GM21723 (cell line): Measurements from ENCODE around the gene TGM2.

Experiments used
- ATAC-seq: cut with Tn5 transposase; IDR thresholded peaks from one replicate; pipeline ENCODE4 v1.9.1; 2021; ENCODE audit warnings: mild to moderate bottlenecking, moderate library complexity; ENCODE audit not compliant: unreplicated experiment

Gene TGM2

DNA sequence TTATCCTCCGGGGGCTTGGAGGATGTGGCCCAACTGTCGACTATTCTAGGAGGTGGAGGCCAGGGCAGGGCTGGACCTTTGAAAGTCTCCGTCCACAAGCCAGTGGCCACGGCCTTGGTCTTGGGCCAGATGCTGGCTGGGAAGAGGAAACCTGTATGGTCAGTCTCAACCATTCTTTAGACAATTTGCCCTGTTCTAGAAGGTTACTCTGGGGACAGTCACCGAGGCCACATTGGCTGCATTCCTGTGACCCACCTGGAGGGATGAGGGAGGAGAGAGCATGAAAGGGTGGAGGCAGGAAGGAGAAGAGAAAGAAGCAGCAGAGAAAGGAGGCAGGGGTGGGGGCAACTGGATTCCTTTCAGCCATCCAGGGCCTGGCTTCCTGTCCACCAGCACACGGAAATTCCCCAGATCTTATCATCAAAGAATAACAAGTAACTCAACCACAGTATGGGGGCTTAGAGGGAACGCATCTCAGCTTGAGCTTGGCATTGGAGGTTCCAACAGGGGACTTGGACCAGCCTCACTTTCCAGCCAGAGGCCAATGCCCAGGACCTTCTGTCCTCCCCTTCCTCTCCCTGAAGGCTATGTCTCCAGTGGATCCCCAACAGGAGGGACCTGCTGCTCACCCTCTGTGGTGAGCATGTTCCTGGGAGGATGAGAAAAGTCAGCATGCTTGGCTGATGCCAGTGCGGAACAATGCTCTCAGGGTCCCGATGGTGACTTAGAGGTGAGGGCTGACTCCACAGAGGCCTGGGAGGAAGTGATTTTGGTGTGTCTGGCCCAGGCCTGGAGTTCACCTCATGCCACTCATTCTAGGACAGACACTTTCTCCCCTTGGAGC lies 30.4 kb downstream of the TGM2 start:
- no peak for ATAC-seq

DNA sequence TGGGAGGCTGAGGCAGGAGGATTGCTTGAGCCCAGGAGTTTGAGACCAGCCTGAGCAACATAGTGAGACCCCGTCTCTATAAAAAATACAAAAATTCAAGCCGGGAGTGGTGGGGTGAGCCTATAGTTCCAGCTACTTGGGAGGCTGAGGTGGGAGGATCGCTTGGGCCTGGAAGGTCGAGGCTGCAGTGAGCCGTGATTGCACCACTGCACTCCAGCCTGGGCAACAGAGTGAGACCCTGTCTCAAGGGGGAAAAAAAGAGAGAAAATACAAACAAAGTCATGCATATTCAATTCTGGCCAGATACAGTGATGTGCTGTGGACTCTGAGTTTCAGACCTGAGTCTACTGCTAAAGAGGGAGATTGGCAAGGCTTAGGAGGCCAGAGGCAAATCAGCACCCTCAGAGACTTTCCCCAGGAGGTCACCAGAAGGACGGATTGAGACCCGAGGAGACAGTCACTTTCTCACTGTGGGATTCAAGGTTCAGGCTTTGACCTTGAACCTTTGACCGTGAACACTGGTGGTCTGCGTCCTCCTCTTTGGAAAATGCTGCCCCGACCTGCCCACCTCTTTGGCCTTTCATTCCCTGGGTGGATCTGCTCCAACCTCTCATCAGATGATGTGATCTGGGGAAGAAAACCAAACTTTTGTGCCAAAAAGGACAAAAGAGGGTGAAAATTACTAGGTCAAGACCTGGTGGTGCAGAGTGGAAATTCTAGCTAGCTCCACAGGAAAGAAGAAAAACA lies 31.2 kb downstream of the TGM2 start:
- no peak for ATAC-seq

DNA sequence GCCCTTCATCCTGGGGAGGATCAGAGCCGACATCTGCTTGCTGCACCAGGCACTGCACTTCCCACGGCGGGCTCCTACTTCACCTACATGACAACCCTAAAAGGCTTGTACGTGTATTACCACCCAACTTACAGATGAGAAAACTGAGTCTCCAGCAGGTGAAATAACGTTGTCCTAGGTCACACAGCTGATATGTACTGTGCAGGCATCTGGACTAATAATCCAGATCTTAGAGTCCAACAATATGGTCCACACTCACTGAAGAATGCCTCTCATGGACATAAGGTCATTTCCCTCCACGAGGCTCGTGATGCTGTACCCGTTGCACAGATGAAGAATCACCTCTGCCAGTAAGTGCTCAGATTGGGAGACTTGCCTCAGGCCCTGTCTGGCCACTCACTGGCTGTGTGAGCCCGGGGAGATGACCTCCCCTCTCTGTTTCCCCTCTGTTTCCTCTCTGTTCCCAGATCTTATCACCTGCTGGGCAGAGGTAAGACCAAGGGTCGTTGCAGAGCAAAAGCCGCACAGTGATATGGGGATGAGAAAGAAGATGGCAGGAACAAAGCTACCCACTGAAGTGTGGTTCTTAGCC lies 32.1 kb downstream of the TGM2 start:
- ATAC-seq = no peak

DNA sequence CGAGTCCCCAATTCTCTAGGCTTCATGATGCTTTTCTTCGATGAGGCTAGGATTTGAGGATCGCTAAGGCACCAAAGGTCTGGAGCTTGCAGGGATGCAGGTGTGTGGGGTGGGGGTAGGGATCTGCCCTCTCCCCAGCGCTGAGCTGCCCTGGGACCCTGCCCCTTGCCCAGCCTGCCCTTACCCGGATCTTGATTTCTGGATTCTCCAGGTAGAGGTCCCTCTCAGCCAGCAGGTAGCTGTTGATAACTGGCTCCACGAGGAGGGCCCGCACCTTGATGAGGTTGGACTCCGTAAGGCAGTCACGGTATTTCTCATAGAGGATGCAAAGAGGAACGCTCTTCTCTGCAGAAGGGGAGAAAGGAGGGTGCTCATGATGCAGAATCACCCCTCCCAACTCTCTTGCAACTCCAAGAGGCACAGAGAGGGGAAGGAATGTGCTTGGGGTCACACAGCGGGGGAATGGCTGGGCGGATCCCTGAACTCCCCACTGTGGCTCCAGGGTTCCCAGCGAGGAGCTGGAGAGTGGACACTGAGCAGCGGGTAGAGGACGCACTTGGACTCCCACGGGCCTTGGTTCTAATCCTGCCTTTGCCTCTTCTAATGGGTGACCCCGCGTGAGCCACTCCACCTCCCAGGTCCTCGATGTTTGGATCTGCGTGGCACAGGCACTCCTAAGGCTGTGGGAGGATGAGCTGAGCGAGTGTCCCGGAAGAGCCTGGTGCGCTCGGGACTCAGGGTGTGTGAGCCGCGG lies 32.7 kb downstream of the TGM2 start:
- ATAC-seq = no peak

DNA sequence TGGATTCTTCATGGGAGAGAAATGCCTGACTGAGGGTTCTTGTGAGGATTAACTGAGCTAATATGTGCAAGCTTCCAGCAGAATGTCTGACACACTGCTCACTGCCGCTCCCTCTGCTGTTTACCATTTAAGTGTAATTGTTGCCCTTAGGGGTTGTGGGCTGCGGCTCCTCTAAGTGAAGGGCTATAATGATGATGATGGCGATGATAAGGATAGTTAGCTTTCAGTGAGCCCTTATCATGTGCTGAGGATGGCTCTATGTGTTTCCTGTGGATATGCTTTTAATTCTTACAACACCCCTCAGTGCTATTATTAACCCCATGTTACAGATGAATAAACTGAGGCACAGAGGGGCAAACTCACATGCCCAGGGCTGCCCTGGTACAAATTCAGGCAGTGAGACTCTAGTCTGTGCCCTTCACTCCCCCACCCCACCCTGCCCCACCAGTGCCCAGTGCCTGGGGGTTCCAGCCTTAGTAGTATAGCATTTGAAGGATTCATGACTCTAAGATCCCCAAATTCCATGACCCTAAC lies 33.4 kb downstream of the TGM2 start:
- no peak for ATAC-seq

DNA sequence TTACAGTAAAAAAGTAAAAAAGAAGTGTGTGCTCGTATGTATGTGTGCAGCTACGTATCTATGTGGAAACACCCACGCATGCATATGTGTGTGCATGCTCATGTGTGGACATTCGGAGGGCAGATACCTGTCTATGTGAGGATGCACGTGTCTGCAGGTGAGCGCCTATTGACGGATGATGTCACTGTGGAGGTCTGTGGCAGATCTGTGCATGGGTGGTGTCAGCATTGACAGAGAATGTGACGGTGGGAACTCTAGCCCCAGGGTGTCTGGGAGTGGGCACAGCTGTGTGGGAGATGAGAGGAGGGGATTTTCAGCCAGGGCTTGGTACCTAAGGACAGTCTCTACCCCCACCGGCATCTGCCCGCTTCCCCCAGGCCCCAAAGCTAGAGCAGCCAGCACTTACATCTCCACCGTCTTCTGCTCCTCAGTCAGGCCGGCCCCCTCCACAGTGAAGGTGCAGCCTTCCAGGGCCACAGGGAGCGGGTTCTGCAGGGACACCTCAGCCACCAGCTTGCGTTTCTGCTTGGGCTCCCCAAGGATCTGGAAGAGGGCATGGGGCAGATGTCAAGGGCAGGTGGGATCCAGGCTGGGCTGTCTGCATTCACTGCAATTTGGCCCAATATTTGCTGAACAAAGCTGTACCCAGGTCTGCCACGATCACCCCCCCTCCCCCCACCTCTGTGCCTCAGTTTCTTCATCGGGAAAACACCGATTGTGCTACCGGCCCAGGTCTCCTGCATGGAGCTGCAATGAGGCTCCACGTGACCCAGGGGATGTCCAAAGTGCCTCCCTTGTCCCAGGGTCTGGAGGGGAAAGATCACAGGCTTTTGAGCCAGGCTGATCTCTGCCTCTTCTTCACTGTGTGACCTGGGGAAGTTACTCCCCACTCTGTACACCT lies 34.1 kb downstream of the TGM2 start:
- no peak for ATAC-seq

DNA sequence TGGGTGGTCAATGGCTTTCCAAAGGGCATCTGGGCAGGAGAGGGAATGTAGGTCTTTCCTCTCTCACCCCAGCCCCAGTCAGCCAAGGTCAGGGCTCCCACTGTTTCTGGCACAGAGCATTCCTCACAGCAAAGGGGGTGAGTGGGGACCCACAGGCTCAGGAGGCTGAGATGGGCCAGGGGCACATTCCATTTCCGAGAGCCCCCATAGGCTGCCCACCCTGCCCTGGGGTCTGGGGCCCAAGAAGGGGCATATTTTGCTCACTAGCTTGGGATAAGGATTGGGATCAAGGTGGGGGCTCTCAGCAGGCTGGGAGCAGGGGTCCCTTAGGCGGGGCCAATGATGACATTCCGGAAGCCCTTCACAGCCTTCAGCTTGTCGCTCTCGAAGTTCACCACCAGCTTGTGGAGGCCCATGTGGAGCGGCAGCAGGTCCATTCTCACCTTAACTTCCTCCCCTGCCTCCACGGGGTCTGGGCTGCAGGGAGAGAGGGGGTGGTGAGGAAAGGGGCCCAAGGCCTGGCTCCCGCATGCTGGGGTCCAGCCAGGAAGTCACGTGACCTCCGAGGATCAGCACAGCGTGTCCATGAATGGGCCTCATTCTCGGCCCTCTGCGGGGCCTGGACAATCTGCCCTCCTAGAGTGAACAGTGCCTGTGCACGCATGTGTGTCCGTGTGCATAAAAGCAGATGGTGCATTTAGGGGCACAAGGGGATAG lies 35.0 kb downstream of the TGM2 start:
- ATAC-seq = no peak

DNA sequence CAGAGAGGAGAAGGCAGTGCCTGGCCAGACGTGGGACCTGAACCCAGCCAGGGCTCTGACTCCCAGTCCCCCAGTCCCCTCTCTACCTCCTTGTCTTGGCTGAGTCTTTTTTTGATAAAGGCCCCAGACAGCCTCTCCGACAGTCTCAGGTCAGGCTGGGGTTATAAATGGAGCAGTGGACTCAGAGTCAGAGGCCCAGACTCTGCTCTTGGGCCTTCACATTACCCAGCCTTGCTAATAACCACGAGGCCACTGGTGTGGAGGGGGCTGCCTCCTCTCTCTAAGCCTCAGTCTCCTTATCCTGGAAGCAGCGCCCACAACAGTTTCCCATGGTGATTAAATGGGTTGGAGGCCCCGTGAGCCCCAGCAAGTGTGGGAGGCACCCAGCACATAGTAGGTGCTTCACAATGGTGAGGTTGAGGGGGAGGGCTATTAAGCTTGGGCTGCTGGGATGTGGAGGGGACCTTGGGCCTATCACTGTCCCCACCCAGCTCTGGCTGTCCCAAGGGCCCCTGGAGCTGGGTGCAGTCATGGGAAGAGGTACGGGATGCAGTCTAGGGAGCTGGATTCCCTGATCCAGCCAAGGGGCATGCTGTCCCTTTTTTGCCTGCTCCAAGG lies 35.7 kb downstream of the TGM2 start:
- no peak for ATAC-seq

DNA sequence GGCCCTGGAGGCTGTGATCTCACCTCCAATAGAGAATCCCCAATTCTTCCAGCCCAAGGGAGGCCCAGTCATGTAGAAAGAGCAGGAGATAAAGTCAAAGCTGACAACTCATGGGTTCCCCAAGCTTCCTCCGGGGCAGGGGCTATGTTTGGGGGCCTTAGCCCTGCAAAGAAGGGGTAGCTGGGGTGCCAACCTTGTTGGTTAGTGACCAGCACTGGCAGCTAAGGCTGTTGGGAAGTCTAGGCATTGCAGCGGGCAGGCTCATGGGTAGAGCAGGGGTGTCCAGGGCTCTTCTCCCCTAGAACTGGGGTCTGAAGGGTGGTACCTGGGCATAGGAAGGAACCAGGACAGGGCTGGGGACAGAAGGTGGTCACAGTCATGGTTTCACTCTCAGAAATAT lies 36.4 kb downstream of the TGM2 start:
- ATAC-seq = no peak

DNA sequence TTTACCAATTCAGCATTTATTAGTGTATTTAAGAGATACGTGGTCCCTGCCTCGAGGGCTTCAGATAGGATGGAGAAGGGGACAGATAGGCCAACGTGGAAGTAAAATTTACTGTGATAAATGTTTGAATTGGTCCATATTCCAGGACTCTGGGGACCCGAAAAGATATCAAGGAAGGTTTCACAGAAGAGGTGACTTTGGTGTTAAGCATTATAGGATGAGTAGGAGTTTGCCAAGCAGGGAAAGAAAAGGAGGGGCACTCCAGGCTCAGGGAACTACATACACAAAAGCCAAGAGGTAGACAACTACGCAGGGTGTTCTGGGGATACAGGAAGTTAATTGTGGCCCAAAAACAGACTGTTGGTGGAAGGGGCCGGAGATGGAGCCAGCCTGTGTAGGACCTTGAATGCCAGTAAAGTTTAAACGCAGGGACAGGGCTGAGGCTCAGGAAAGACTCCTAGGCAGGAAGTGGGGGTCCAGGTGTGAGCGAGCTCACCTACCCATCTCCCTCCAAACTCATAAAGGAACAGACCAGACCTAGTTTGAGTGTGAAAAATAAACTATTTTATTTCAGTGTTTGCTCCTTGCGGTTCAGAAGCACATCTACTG lies 37.0 kb downstream of the TGM2 start:
- no peak for ATAC-seq

DNA sequence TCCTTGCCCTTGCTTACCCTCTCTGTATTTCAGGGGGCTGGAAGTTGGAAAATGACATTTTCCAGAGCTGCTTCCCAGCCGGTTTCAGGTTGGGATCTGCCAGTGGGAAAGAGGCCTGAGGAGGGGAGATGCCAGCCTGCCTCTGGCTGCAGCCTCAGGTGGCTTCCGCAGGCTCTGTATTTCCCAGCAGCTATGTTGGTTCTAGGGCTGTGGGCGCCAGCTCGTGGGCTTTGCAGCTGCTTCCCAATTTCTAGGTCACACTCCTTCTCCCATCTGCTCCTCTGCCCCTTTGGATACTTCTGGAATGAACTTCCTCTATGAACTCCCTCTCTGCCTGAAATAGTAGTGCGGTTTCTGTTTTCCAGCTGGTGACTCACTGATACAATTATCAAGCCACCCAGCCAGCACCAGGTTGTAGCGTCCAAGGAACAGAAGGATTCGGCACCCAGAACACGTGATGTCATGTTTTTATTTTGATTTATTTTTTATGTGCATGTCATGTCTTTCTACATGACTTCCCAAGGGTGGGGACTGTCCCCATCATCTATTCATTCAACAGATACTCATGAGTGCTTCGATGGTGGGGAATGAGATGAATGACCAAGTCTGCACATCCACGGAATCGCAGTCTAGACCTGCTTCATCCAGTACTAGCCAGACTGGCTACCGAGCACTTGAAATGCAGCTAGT lies 38.0 kb downstream of the TGM2 start:
- no peak for ATAC-seq

DNA sequence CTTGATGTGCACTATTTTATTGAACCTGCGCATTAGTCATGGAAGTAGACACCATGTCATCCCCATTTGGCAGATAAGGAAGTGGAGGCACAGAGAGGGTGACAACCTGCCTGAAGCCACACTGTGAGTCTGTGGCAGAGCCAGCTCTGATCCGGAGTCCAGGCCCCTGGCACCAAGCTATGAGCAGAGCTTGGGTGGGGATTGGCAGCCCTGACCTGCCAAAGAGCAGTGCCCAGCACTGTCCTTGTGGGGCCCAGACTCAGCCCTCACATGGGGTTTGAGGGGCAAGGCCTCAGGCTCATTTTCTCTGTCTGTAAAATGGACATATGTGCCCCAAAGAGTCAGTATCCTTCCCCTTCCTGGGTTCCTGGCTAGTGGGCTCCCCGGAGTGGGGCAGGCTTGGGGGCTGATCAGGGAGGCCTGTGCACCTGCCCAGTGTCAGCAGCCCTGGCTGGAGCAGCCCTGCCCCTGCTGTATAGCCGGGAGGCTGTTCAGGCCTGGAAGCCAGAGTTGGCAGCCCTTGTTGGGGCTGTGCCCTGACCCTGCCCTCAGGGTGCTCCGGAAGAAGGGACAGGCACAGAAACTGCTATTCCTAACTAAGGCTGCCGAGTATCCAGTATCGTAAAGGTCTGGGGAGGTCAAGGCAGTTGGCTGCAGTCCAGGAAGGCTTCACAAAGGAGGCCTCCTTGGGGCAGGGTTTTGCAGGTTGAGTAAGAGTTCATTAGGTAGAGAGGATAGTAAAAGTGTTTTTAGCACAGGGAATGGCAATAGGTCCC lies 38.7 kb downstream of the TGM2 start:
- ATAC-seq = no peak

DNA sequence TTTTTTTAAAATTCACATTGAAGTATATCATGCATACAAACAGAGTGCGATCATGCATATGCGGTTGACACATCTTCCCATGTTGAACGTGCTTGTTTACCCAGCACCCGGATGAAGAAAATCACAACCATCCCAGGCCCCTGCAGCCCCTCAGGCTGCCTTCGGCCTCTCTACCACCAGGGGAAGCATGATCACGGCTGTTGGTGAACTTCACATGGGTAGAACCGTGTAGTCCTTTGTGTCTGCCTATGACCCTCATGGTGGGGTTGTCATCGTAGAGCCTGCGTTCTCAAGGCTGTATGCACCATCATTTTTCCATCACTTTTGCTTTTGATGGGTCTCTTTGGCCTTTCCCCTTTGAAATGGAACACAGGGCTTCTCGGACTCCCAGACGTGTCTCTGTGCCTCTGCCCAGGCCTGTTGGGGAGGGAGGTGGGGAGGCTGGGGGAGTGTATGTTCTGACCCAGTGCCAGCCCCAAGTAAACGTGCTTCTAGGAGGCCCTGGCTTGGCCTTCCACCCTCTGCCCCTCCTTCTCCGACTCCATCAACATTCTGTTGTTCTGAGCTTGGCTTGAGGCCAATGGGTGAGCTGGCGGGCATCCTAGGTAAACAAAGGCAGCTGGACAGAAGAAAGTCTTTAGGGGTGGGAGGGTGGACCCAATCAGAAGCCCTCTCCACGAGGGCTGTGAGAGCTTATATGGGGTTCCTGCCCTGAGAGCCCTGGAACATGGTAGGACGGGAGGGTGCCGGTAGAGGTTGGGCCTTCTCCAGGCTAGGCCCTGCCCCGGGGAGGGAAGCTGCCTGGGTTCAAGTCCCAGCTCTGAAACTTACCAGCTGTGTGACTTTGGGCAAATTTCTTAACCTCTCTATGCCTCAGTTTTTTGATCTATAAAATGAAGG lies 39.7 kb downstream of the TGM2 start:
- ATAC-seq = no peak

DNA sequence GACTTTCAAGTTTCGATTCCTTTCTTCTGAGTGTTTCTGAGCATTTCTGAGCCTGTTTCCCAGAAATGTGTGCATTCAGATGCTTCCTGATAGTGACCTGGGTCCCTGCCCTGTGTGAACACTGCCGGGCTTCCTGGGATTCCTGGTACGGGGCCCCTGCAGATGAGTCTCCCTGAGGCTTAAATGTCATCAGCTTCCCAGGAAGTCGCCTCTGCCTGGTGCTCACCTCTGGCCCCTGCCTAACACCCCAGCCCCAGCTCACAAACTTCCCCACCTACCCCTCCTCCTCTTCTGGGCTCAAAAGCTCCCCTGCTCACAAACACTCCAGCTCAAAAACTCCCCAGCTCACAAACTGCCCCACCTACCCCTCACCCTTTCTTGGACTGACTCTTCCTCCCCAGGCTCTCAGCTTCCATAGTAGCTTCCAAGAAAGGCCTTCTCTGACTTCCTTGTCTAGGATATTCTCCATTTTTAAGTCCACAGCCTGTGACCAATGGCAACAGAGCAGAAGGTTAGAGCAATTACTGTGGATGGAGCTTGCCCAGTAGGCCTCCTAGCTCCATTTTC lies 42.0 kb downstream of the TGM2 start:
- no peak for ATAC-seq

DNA sequence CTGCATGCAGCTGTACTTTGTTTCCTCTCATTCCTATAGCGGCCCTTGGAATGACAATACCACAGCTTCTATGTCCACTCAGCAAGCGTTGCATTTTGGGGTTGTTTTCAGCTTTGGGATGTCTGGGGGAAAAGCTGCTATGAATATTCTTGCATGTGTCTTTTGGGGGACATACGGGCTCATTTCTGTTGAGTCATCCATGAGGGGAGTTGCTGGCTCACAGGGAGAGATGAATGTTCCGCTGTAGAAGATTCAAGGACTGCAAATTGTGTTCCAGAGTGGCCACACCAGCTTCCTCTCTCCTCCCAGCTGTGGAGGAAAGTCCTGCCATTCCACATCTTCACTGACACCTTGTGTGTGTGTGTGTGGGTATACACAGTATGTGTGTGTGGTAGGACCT lies 43.3 kb downstream of the TGM2 start:
- no peak for ATAC-seq

DNA sequence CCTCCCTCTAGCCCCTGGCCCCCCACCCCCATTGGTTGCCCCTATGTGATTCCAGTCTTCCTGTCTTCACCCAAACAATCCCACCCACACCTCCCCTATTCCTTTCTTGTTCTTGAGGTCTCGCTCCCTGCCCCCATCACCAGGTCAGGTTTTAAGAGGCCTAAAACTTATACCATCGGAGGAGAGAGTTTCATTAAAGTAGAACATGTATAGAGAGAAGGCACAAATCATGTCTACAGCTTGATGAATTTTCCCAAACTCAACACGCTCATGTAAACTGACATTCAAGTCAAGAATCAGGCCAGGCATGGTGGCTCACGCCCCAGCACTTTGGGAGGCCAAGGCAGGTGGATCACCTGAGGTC lies 44.5 kb downstream of the TGM2 start:
- ATAC-seq = no peak
